Measurements from ENCODE around the gene ROBO1.

ROBO1 gene

GRCh38 chr3:79424811-79425210, 343.0 kb downstream of the ROBO1 start:
- POLR2A ChIA-PET (ENCODE audit: low non-redundant PET), result no interaction called here
- H3K27ac ChIP-seq, result no peak overlapping the region
- no peak for TF ChIP-seq CTCF (conservative IDR thresholded peaks at IDR 0.05; ENCODE audit: low read depth)
- peak; percentile 44 for DNase-seq (ENCODE audit: low spot score)
- CTCF ChIA-PET, result no interaction called here

- CTCF ChIA-PET, result no interaction called here
- DNase-seq (ENCODE audit: low spot score), result no peak
- POLR2A ChIA-PET (ENCODE audit: low non-redundant PET), result no interaction called here
- no peak overlapping the region for H3K27ac ChIP-seq
- TF ChIP-seq CTCF (conservative IDR thresholded peaks at IDR 0.05; ENCODE audit: low read depth), result no peak
These were observed 344.4 kb downstream of the ROBO1 start for GRCh38 chr3:79423417-79423816.

DNA sequence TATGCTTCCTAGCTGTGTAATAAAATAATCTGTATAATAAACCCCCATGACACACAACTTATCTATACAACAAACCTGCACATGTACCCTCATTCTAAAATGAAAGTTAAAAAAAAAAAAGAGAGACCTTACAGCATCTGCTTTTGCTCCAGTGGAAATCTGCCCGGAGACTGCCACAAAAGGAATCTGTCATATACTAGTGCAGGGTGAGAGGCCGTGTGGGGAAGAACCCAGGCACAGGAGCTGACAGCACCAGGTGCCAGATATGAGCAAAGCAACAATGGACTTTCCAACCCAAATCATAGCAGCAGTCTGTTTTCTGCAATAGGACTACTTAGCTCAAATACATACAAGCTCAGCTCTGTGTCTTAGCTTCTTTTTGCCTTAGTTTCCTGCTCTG, 346.5 kb downstream of the ROBO1 start:
- POLR2A ChIA-PET (ENCODE audit: low non-redundant PET), result no interaction called here
- no peak overlapping the region for H3K27ac ChIP-seq
- no peak for TF ChIP-seq CTCF (conservative IDR thresholded peaks at IDR 0.05; ENCODE audit: low read depth)
- DNase-seq (ENCODE audit: low spot score), result no peak
- CTCF ChIA-PET, result interaction anchor here (0.7 kb wide), 1 partner anchor 122 kb away, joined by 3 read pairs; no protein-coding TSS in a partner anchor

- ChIA-PET CTCF (no interaction called here), POLR2A (ENCODE audit: low non-redundant PET) (no interaction called here)
- no peak for TF ChIP-seq CTCF (conservative IDR thresholded peaks at IDR 0.05; ENCODE audit: low read depth)
- H3K27ac ChIP-seq, result no peak overlapping the region
- no peak for DNase-seq (ENCODE audit: low spot score)
These were observed 348.8 kb downstream of the ROBO1 start for GRCh38 chr3:79418855-79419621.

GRCh38 chr3:79415356-79415755, 352.4 kb downstream of the ROBO1 start:
- no peak for DNase-seq (ENCODE audit: low spot score)
- no peak overlapping the region for H3K27ac ChIP-seq
- CTCF ChIA-PET, result no interaction called here
- TF ChIP-seq CTCF (conservative IDR thresholded peaks at IDR 0.05; ENCODE audit: low read depth), result no peak
- POLR2A ChIA-PET (ENCODE audit: low non-redundant PET), result no interaction called here

DNA sequence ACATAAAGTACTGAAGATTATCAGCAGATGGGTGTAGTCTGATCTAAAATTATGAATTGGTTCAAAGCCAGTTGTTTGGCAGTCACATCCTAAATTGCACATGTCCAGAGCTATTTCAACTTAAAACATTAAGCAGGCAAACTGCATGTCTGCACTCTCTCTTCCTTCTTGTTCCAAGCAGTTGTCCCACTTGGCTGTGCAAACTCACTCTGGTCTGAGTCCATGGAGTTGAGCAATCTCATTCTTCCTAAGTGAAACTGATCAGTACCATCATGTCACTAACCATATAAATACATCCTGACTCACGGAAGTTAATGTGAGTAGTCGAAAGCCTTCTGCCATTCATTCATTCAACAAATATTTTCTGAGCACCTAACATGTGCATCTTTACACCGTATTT, 353.0 kb downstream of the ROBO1 start:
- ChIA-PET CTCF (no interaction called here), POLR2A (ENCODE audit: low non-redundant PET) (no interaction called here)
- TF ChIP-seq CTCF (conservative IDR thresholded peaks at IDR 0.05; ENCODE audit: low read depth), result no peak
- no peak for DNase-seq (ENCODE audit: low spot score)
- no peak overlapping the region for H3K27ac ChIP-seq

Data from RWPE1 (cell line).